Transverse colon (tissue), 4 donors: ENCODE data around the gene MACF1. TPM values are rescaled to one million over a fixed set of nuclear protein-coding genes. Genes with fewer than 3 reads are reported as not detected.

Experiments used
- DNase-seq: peaks from one replicate; pipeline ENCODE4 v3.0.0-alpha.2; 2019
- H3K27ac ChIP-seq, 4 donors: fragments of 200-600 bp; sonication (generic); 2 replicates each; pipeline ENCODE4 v1.5.1; 2016 to 2018; ENCODE audit warnings: inconsistent platforms in 4 of 4
- H3K27me3 ChIP-seq: fragments of 200-600 bp; sonication (generic); 2 replicates; pipeline ENCODE4 v1.5.1; 2017; ENCODE audit warnings: inconsistent platforms
- H3K36me3 ChIP-seq, 4 donors: fragments of 200-600 bp; sonication (generic); 2 replicates each; pipeline ENCODE4 v1.5.1; 2017 to 2019; ENCODE audit warnings: inconsistent platforms in 4 of 4
- H3K4me1 ChIP-seq, 4 donors: fragments of 200-600 bp; sonication (generic); 2 replicates each; pipeline ENCODE4 v1.5.1; 2017 to 2020; ENCODE audit warnings: inconsistent platforms in 4 of 4
- H3K4me3 ChIP-seq, 4 donors: fragments of 200-600 bp; sonication (generic); 1 replicate in 1 of 4; 2 replicates in 3 of 4; pipeline versions ENCODE4 v1.5.1 to v1.6.1; 2017 to 2019; ENCODE audit warnings: inconsistent platforms in 4 of 4
- H3K9me3 ChIP-seq, 2 donors: fragments of 200-600 bp; sonication (generic); 2 replicates each; pipeline ENCODE4 v1.5.1; 2017 to 2019; ENCODE audit warnings: inconsistent platforms in 2 of 2
- EP300 ChIP-seq: sonication (generic); formaldehyde crosslinking; IDR thresholded peaks from one replicate; pipeline ENCODE4 v1.6.1; 2017; ENCODE audit warnings: antibody characterized with exemption, low read depth
- POLR2A ChIP-seq: fragments of 450-650 bp; IDR thresholded peaks from one replicate; pipeline ENCODE4 v1.6.1; 2016; ENCODE audit warnings: antibody characterized with exemption, mild to moderate bottlenecking, moderate library complexity
- POLR2AphosphoS5 ChIP-seq, 3 donors: sonication (generic); formaldehyde crosslinking; IDR thresholded peaks; one replicate each; pipeline ENCODE4 v1.6.1; 2016; ENCODE audit warnings: antibody characterized with exemption in 3 of 3
- WGBS, 2 donors: methylation state at CpG; one replicate each; pipeline ENCODE4 v1.1.5; 2018; ENCODE audit warnings: low coverage in 1 of 2; 5-methylcytosine and 5-hydroxymethylcytosine counted together
- in situ Hi-C, 4 donors: fragments of 200-750 bp; cut with MboI; loops; one replicate each; pipeline versions ENCODE4 v1.15.0 to v1.15.1; 2017; ENCODE audit warnings: low sequenced_read_pairs in 3 of 4, low pct_ligation_motif_present in 1 of 4, low pct_unique_long_range_greater_than_20kb in 1 of 4
- intact Hi-C: fragments of 100-400 bp; cut with DNase I; formaldehyde crosslinking; loops from one replicate; pipeline ENCODE4 v1.15.1; 2023; ENCODE audit warnings: low total_unique reads
- total RNA-seq, 4 donors: library from RNA; depleted of rRNA; stranded (reverse); fragments of >200 nt; gene quantifications; one replicate each; pipeline ENCODE4 v1.1.0, GENCODE V29; 2016
- TF ChIP-seq, protein P1 (sequence below), 5 experiments: fragments of 200-600 bp in 3 of 5; fragments of 450-650 bp in 2 of 5; sonication (generic) in 3 of 5; IDR thresholded peaks; 1 replicate in 2 of 5; 2 replicates in 3 of 5; pipeline ENCODE4 v1.5.1; 2016 to 2017; ENCODE audit warnings: antibody characterized with exemption in 5 of 5, inconsistent platforms in 3 of 5, mild to moderate bottlenecking in 2 of 5, moderate library complexity in 1 of 5

Gene MACF1
- total RNA-seq, 4 donors from 2014 or later: 190 to 300 (median 254) TPM

DNA sequence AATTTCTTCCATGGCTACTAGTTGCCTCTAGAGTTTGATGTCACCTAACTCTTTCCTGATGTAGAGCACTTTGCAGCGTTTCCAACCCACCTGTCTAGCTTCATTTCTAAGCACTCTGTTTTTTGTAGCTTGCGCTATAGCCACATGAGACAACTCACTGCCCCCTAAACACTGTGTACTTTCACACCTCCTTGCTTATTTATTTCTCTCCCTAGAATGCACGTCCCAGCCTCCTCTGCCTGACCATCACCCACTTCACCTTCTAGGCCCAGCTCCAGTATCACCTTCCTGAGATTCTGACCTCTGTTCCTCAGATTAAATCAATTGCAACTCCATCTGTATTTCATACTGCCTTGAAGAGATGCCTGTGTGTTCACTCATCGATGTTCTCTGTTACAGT lies 32.5 kb downstream of the MACF1 start:
- H3K4me1 ChIP-seq: peaks cover 0 to 12% (median 4%) of the 10 kb centered on the region in 4 donors
- intact Hi-C loops (no loop called here), in situ Hi-C loops (no loop called here)
- no peaks in the 10 kb centered on the region for H3K27me3 ChIP-seq
- H3K9me3 ChIP-seq: no peaks in the 10 kb centered on the region
- no peak for DNase-seq
- H3K4me3 ChIP-seq: no peak overlapping the region
- TF ChIP-seq POLR2AphosphoS5 (IDR thresholded peaks at IDR 0.05): no peak
- TF ChIP-seq, protein P1, sequence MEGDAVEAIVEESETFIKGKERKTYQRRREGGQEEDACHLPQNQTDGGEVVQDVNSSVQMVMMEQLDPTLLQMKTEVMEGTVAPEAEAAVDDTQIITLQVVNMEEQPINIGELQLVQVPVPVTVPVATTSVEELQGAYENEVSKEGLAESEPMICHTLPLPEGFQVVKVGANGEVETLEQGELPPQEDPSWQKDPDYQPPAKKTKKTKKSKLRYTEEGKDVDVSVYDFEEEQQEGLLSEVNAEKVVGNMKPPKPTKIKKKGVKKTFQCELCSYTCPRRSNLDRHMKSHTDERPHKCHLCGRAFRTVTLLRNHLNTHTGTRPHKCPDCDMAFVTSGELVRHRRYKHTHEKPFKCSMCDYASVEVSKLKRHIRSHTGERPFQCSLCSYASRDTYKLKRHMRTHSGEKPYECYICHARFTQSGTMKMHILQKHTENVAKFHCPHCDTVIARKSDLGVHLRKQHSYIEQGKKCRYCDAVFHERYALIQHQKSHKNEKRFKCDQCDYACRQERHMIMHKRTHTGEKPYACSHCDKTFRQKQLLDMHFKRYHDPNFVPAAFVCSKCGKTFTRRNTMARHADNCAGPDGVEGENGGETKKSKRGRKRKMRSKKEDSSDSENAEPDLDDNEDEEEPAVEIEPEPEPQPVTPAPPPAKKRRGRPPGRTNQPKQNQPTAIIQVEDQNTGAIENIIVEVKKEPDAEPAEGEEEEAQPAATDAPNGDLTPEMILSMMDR (IDR thresholded peaks at IDR 0.05): no peak
- TF ChIP-seq POLR2A: no peak
- no peak for TF ChIP-seq EP300
- WGBS, 2 donors: 88 to 89% methylated on average over 4 of the region's 4 CpGs
- peaks cover 0 to 5% (median 0%) of the 10 kb centered on the region in 4 donors for H3K36me3 ChIP-seq
- H3K27ac ChIP-seq: no peak overlapping the region

GRCh38 chr1:39238476-39238875 lies 34.0 kb downstream of the MACF1 start:
- Histone ChIP-seq H3K4me3 (no peak overlapping the region), H3K9me3 (no peaks in the 10 kb centered on the region), H3K27me3 (no peaks in the 10 kb centered on the region), H3K27ac (peak overlapping the region in 3 of 4 donors; percentile 3 to 39 (median 22)), H3K4me1 (peaks cover 0 to 9% (median 4%) of the 10 kb centered on the region in 4 donors), H3K36me3 (peaks cover 0 to 5% (median 0%) of the 10 kb centered on the region in 4 donors)
- TF ChIP-seq POLR2AphosphoS5 (IDR thresholded peaks at IDR 0.05): no peak
- 35% methylated on average over 1 of the region's 1 CpG; no CpG with 5 or more reads in 1 of the 2 donors for WGBS, 2 donors
- intact Hi-C loops (no loop called here), in situ Hi-C loops (no loop called here)
- DNase-seq: no peak

DNA sequence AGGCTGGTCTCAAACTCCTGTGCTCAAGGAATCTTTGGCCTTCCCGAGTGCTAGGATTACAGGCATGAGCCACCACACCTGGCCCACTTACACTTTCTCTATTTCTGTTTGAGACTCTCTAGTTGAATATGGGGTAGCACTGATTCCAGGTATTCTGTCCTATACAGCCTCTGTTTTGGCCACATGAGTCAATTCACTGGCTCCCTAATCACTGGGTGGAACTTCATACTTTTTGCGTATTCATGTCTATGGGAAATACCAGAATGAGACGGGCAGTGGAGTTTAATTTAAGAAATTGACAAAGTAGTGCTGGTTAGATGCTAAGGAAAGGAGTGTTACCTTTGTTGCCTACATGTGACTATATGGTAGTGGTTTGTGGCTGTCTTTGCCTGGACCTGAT lies 35.5 kb downstream of the MACF1 start:
- 77 to 89% methylated on average over 3 of the region's 3 CpGs for WGBS, 2 donors
- no peak overlapping the region for H3K4me3 ChIP-seq
- peaks cover 0 to 5% (median 0%) of the 10 kb centered on the region in 4 donors for H3K36me3 ChIP-seq
- in situ Hi-C loops: no loop called here
- intact Hi-C loops: no loop called here
- H3K9me3 ChIP-seq: no peaks in the 10 kb centered on the region
- no peaks in the 10 kb centered on the region for H3K27me3 ChIP-seq
- H3K27ac ChIP-seq: no peak overlapping the region
- peaks cover 0 to 9% (median 4%) of the 10 kb centered on the region in 4 donors for H3K4me1 ChIP-seq
- TF ChIP-seq EP300: no peak
- DNase-seq: no peak

- in situ Hi-C loops: no loop called here
- DNase-seq: no peak
- no peak overlapping the region for H3K27ac ChIP-seq
Measured at GRCh38 chr1:39243302-39243701, 38.8 kb downstream of the MACF1 start.

GRCh38 chr1:39250460-39251240 lies 46.2 kb downstream of the MACF1 start:
- Histone ChIP-seq H3K27me3 (no peaks in the 10 kb centered on the region), H3K4me1 (peaks cover 0 to 6% (median 3%) of the 10 kb centered on the region in 4 donors), H3K4me3 (no peak overlapping the region), H3K9me3 (no peaks in the 10 kb centered on the region), H3K36me3 (peaks cover 0 to 6% (median 2%) of the 10 kb centered on the region in 4 donors), H3K27ac (no peak overlapping the region)
- intact Hi-C loops: no loop called here
- 75 to 80% methylated on average over 1 to 2 of the region's 2 CpGs for WGBS, 2 donors
- DNase-seq: no peak
- TF ChIP-seq EP300: no peak
- TF ChIP-seq, protein P1 (IDR thresholded peaks at IDR 0.05): no peak
- no peak for TF ChIP-seq POLR2A
- no peak for TF ChIP-seq POLR2AphosphoS5 (IDR thresholded peaks at IDR 0.05)
- in situ Hi-C loops: no loop called here

More at GRCh38 chr1:39243302-39243701, 38.8 kb downstream of the MACF1 start:
- H3K27me3 ChIP-seq: no peaks in the 10 kb centered on the region
- no peaks in the 10 kb centered on the region for H3K9me3 ChIP-seq
- no peaks in the 10 kb centered on the region for H3K36me3 ChIP-seq
- TF ChIP-seq EP300 (no peak), POLR2AphosphoS5 (IDR thresholded peaks at IDR 0.05) (no peak), POLR2A (no peak)
- TF ChIP-seq, protein P1 (IDR thresholded peaks at IDR 0.05): no peak
- H3K4me1 ChIP-seq: peaks cover 0 to 5% (median 2%) of the 10 kb centered on the region in 4 donors
- H3K4me3 ChIP-seq: no peak overlapping the region
- intact Hi-C loops: no loop called here
- 100% methylated on average over 2 of the region's 2 CpGs; no CpG with 5 or more reads in 1 of the 2 donors for WGBS, 2 donors
